ENCODE results near the gene CDC45. TPM values are rescaled to one million over a fixed set of nuclear protein-coding genes. Genes with fewer than 3 reads are reported as not detected.

Gene CDC45
- total RNA-seq, 1 experiment from 2014 or later = 67.6 TPM

GRCh38 chr22:19494676-19495173 is 15.0 kb downstream of the CDC45 start:
- no peak for DNase-seq (ENCODE audit: low read depth)

- peak; percentile 59 for DNase-seq (ENCODE audit: low read depth)
These were observed 16.0 kb downstream of the CDC45 start for GRCh38 chr22:19495562-19496323.

GRCh38 chr22:19496324-19496630 is 16.6 kb downstream of the CDC45 start:
- DNase-seq (ENCODE audit: low read depth) = no peak

GRCh38 chr22:19497245-19497644 is 17.5 kb downstream of the CDC45 start:
- peak; percentile 94 for DNase-seq (ENCODE audit: low read depth)

GRCh38 chr22:19498154-19498865 is 18.6 kb downstream of the CDC45 start:
- no peak for DNase-seq (ENCODE audit: low read depth)

- no peak for DNase-seq (ENCODE audit: low read depth)
These were observed 19.1 kb downstream of the CDC45 start for GRCh38 chr22:19498866-19499190.

- DNase-seq (ENCODE audit: low read depth) = no peak
These were observed 19.6 kb downstream of the CDC45 start for GRCh38 chr22:19499236-19499879.

- DNase-seq (ENCODE audit: low read depth) = no peak
These were observed 20.1 kb downstream of the CDC45 start for GRCh38 chr22:19499880-19500242.

- DNase-seq (ENCODE audit: low read depth) = no peak
These were observed 22.3 kb downstream of the CDC45 start for GRCh38 chr22:19501897-19502447.

- DNase-seq (ENCODE audit: low read depth) = no peak
These were observed 23.6 kb downstream of the CDC45 start for GRCh38 chr22:19503367-19503766.

GRCh38 chr22:19503869-19504268 is 24.1 kb downstream of the CDC45 start:
- no peak for DNase-seq (ENCODE audit: low read depth)

- no peak for DNase-seq (ENCODE audit: low read depth)
These were observed 25.4 kb downstream of the CDC45 start for GRCh38 chr22:19504900-19505734.

GRCh38 chr22:19505735-19506126 is 26.0 kb downstream of the CDC45 start:
- no peak for DNase-seq (ENCODE audit: low read depth)

GRCh38 chr22:19506212-19506611 is 26.5 kb downstream of the CDC45 start:
- no peak for DNase-seq (ENCODE audit: low read depth)

- DNase-seq (ENCODE audit: low read depth) = no peak
These were observed 27.8 kb downstream of the CDC45 start for GRCh38 chr22:19507534-19507861.

GRCh38 chr22:19508024-19508776 is 28.5 kb downstream of the CDC45 start:
- no peak for DNase-seq (ENCODE audit: low read depth)

GRCh38 chr22:19509191-19509590 is 29.5 kb downstream of the CDC45 start:
- DNase-seq (ENCODE audit: low read depth) = no peak

GRCh38 chr22:19509923-19510322 is 30.2 kb downstream of the CDC45 start:
- no peak for DNase-seq (ENCODE audit: low read depth)

GRCh38 chr22:19510919-19511341 is 31.2 kb downstream of the CDC45 start:
- peak; percentile 98 for DNase-seq (ENCODE audit: low read depth)

GRCh38 chr22:19513823-19514222 is 34.1 kb downstream of the CDC45 start:
- no peak for DNase-seq (ENCODE audit: low read depth)
